Bronchial epithelial cell (primary cell): ENCODE measurements around the gene TARS2. TPM values are rescaled to one million over a fixed set of nuclear protein-coding genes. Genes with fewer than 3 reads are reported as not detected.

ENCODE experiments used
- DNase-seq: peaks from one replicate; pipeline ENCODE4 v3.0.0-alpha.2; 2010; ENCODE audit warnings: low read depth
- FAIRE-seq: peaks from 2 replicates; lab custom pipeline; 2011; peaks lifted over from hg19 to GRCh38; lab: Jason Lieb, UNC
- H3K27me3 ChIP-seq: 2 replicates; pipeline ENCODE4 v1.5.1; 2011; ENCODE audit warnings: low read length; ENCODE audit not compliant: control insufficient read depth, insufficient read depth
- H3K36me3 ChIP-seq: 2 replicates; pipeline ENCODE4 v1.5.1; 2011; ENCODE audit warnings: low read length; ENCODE audit not compliant: control insufficient read depth, insufficient read depth
- H3K4me3 ChIP-seq: 2 replicates; pipeline ENCODE4 v1.5.1; 2011; ENCODE audit warnings: mild to moderate bottlenecking, low read depth, low read length, control low read depth
- CTCF ChIP-seq: IDR thresholded peaks from 2 replicates; pipeline ENCODE4 v1.5.1; 2011; ENCODE audit warnings: mild to moderate bottlenecking, moderate library complexity, low read length, control low read depth, inconsistent platforms; ENCODE audit not compliant: insufficient read depth, severe bottlenecking
- total RNA-seq: library from RNA; depleted of rRNA; stranded (reverse); fragments of >200 nt; gene quantifications from 2 replicates; pipeline ENCODE4 v1.2.1, GENCODE V29; 2014

The TARS2 gene
- total RNA-seq, 1 donor from 2014 or later = 14.5 TPM

- Histone ChIP-seq H3K36me3 (peaks cover 8% of the 10 kb centered on the region), H3K27me3 (no peaks in the 10 kb centered on the region), H3K4me3 (peak overlapping the region; percentile 82)
- no peak for DNase-seq
- FAIRE-seq = no peak
- TF ChIP-seq CTCF = no peak
These were observed 520 bp downstream of the TARS2 start for GRCh38 chr1:150487763-150488115.

GRCh38 chr1:150493175-150493574 is 6.0 kb downstream of the TARS2 start:
- TF ChIP-seq CTCF = no peak
- FAIRE-seq (no peak), DNase-seq (peak; percentile 41)
- Histone ChIP-seq H3K4me3 (no peak overlapping the region), H3K36me3 (peaks cover 17% of the 10 kb centered on the region), H3K27me3 (no peaks in the 10 kb centered on the region)

- H3K36me3 ChIP-seq = peaks cover 16% of the 10 kb centered on the region
- FAIRE-seq = peak; percentile 58
- no peak overlapping the region for H3K4me3 ChIP-seq
- TF ChIP-seq CTCF = no peak
- H3K27me3 ChIP-seq = no peaks in the 10 kb centered on the region
- DNase-seq = no peak
These were observed 11.1 kb downstream of the TARS2 start for GRCh38 chr1:150498342-150498741.

- Histone ChIP-seq H3K27me3 (no peaks in the 10 kb centered on the region), H3K36me3 (peaks cover 14% of the 10 kb centered on the region), H3K4me3 (no peak overlapping the region)
- TF ChIP-seq CTCF = no peak
- FAIRE-seq (no peak), DNase-seq (no peak)
These were observed 18.2 kb downstream of the TARS2 start for GRCh38 chr1:150505431-150505830.

GRCh38 chr1:150507912-150508864 is 21.0 kb downstream of the TARS2 start, which contains the start of gene ECM1:
Gene ECM1, plus strand, starts transcription at chr1:150508109. Its CDS starts 101 bp downstream, at chr1:150508210.
- DNase-seq (peak; percentile 72), FAIRE-seq (no peak)
- Histone ChIP-seq H3K4me3 (no peak within 1 kb of the TSS), H3K36me3 (peaks cover 12% of the 10 kb centered on the region), H3K27me3 (no peaks in the 10 kb centered on the region)
- TF ChIP-seq CTCF = no peak
